Skin epidermis (tissue), 12 donors: ENCODE data around the gene EPS8L1.
"Not testable (repeated sequence)": the region's sequence is repeated elsewhere in the genome, so short reads cannot be mapped to it uniquely, and the experiment has no call there.

Experiments
- H3K27ac ChIP-seq, 21 experiments: fragments of 200-600 bp; sonication (generic) in 11 of 21; one replicate each; pipeline ENCODE4 v1.5.0; 2020; ENCODE audit warnings: mild to moderate bottlenecking in 3 of 21, inconsistent platforms in 2 of 21, moderate library complexity in 2 of 21
- H3K4me3 ChIP-seq, 7 experiments: fragments of 200-600 bp; sonication (generic) in 2 of 7; one replicate each; pipeline ENCODE4 v1.5.0; 2020; ENCODE audit warnings: inconsistent platforms in 2 of 7, mild to moderate bottlenecking in 2 of 7, moderate library complexity in 1 of 7

EPS8L1 gene

GRCh38 chr19:55091126-55091910 lies 15.6 kb downstream of the EPS8L1 start:
- Histone ChIP-seq H3K4me3 (no peak overlapping the region), H3K27ac (no peak overlapping the region)

- H3K27ac ChIP-seq, result no peak overlapping the region
- no peak overlapping the region for H3K4me3 ChIP-seq
Observed at GRCh38 chr19:55091955-55092354, 16.3 kb downstream of the EPS8L1 start.

- Histone ChIP-seq H3K4me3 (no peak overlapping the region), H3K27ac (no peak overlapping the region)
Observed at GRCh38 chr19:55092423-55093318, 17.0 kb downstream of the EPS8L1 start.

GRCh38 chr19:55094456-55095259 lies 19.0 kb downstream of the EPS8L1 start:
- no peak overlapping the region for H3K4me3 ChIP-seq
- no peak overlapping the region for H3K27ac ChIP-seq

- Histone ChIP-seq H3K27ac (no peak overlapping the region), H3K4me3 (no peak overlapping the region)
Observed at GRCh38 chr19:55095260-55096060, 19.8 kb downstream of the EPS8L1 start.

GRCh38 chr19:55096061-55096701 lies 20.5 kb downstream of the EPS8L1 start:
- H3K27ac ChIP-seq, result no peak overlapping the region
- H3K4me3 ChIP-seq, result no peak overlapping the region

- no peak overlapping the region for H3K4me3 ChIP-seq
- H3K27ac ChIP-seq, result no peak overlapping the region
Observed at GRCh38 chr19:55097864-55098715, 22.4 kb downstream of the EPS8L1 start.

GRCh38 chr19:55098716-55099556 lies 23.3 kb downstream of the EPS8L1 start:
- H3K4me3 ChIP-seq, result no peak overlapping the region
- H3K27ac ChIP-seq, result no peak overlapping the region

GRCh38 chr19:55099557-55100506 lies 24.2 kb downstream of the EPS8L1 start:
- Histone ChIP-seq H3K27ac (no peak overlapping the region), H3K4me3 (no peak overlapping the region)

- Histone ChIP-seq H3K4me3 (no peak overlapping the region), H3K27ac (no peak overlapping the region)
Observed at GRCh38 chr19:55101261-55101660, 25.6 kb downstream of the EPS8L1 start.

- H3K4me3 ChIP-seq, result no peak overlapping the region
- H3K27ac ChIP-seq, result no peak overlapping the region
Observed at GRCh38 chr19:55103190-55103589, 27.5 kb downstream of the EPS8L1 start.

- Histone ChIP-seq H3K4me3 (no peak overlapping the region), H3K27ac (no peak overlapping the region)
Observed at GRCh38 chr19:55105237-55105636, 29.6 kb downstream of the EPS8L1 start.

- Histone ChIP-seq H3K27ac (no peak overlapping the region), H3K4me3 (no peak overlapping the region)
Observed at GRCh38 chr19:55106591-55106990, 30.9 kb downstream of the EPS8L1 start.

- not testable (repeated sequence) for H3K27ac ChIP-seq, H3K4me3 ChIP-seq
Observed at GRCh38 chr19:55107252-55107651, 31.6 kb downstream of the EPS8L1 start.

GRCh38 chr19:55109527-55110291 lies 34.0 kb downstream of the EPS8L1 start:
- no peak overlapping the region for H3K4me3 ChIP-seq
- H3K27ac ChIP-seq, result no peak overlapping the region
